ENCODE measurements around the gene ARRB1.

Gene ARRB1

GRCh38 chr11:75273411-75274391 lies 77.8 kb downstream of the ARRB1 start:
- DNase-seq (ENCODE audit: low read depth), result no peak

- no peak for DNase-seq (ENCODE audit: low read depth)
These were observed 78.6 kb downstream of the ARRB1 start for GRCh38 chr11:75272821-75273301.

GRCh38 chr11:75272391-75272790 lies 79.1 kb downstream of the ARRB1 start:
- DNase-seq (ENCODE audit: low read depth), result no peak

- no peak for DNase-seq (ENCODE audit: low read depth)
These were observed 79.7 kb downstream of the ARRB1 start for GRCh38 chr11:75271730-75272129.

- peak; percentile 32 for DNase-seq (ENCODE audit: low read depth)
These were observed 80.5 kb downstream of the ARRB1 start for GRCh38 chr11:75270896-75271418.

- no peak for DNase-seq (ENCODE audit: low read depth)
These were observed 81.6 kb downstream of the ARRB1 start for GRCh38 chr11:75269896-75270295.

GRCh38 chr11:75269367-75269660 lies 82.1 kb downstream of the ARRB1 start:
- DNase-seq (ENCODE audit: low read depth), result no peak

- DNase-seq (ENCODE audit: low read depth), result no peak
These were observed 82.7 kb downstream of the ARRB1 start for GRCh38 chr11:75268626-75269366.

- no peak for DNase-seq (ENCODE audit: low read depth)
These were observed 84.1 kb downstream of the ARRB1 start for GRCh38 chr11:75267171-75267970.

- DNase-seq (ENCODE audit: low read depth), result no peak
These were observed 85.5 kb downstream of the ARRB1 start for GRCh38 chr11:75265851-75266531.

- DNase-seq (ENCODE audit: low read depth), result no peak
These were observed 86.5 kb downstream of the ARRB1 start for GRCh38 chr11:75264971-75265370.

GRCh38 chr11:75264356-75264755 lies 87.1 kb downstream of the ARRB1 start:
- no peak for DNase-seq (ENCODE audit: low read depth)

GRCh38 chr11:75263944-75264349 lies 87.5 kb downstream of the ARRB1 start:
- no peak for DNase-seq (ENCODE audit: low read depth)

- DNase-seq (ENCODE audit: low read depth), result no peak
These were observed 88.3 kb downstream of the ARRB1 start for GRCh38 chr11:75262961-75263852.

GRCh38 chr11:75262436-75262835 lies 89.0 kb downstream of the ARRB1 start:
- DNase-seq (ENCODE audit: low read depth), result no peak

- DNase-seq (ENCODE audit: low read depth), result no peak
These were observed 89.5 kb downstream of the ARRB1 start for GRCh38 chr11:75261902-75262361.

- DNase-seq (ENCODE audit: low read depth), result no peak
These were observed 90.9 kb downstream of the ARRB1 start for GRCh38 chr11:75260396-75261170.

GRCh38 chr11:75254326-75254725 lies 97.1 kb downstream of the ARRB1 start:
- no peak for DNase-seq (ENCODE audit: low read depth)

GRCh38 chr11:75249704-75250103 lies 101.8 kb downstream of the ARRB1 start:
- DNase-seq (ENCODE audit: low read depth), result no peak

GRCh38 chr11:75248924-75249256 lies 102.6 kb downstream of the ARRB1 start:
- no peak for DNase-seq (ENCODE audit: low read depth)
